Trophoblast cell (in vitro differentiated cells and primary cell): Measurements from ENCODE around the gene TSFM.

ENCODE experiments used
- DNase-seq, 2 donors: peaks; one replicate each; pipeline ENCODE4 v3.0.0-alpha.2; 2016
- H2AFZ ChIP-seq: 2 replicates; pipeline ENCODE4 v1.6.1; 2013; ENCODE audit warnings: low read length, moderate library complexity, mild to moderate bottlenecking; ENCODE audit not compliant: insufficient read depth, poor library complexity
- H2AK5ac ChIP-seq: 2 replicates; pipeline ENCODE4 v1.6.1; 2013; ENCODE audit warnings: mild to moderate bottlenecking, low read length
- H2BK120ac ChIP-seq: 2 replicates; pipeline ENCODE4 v1.6.1; 2013; ENCODE audit warnings: low read length, mild to moderate bottlenecking, moderate library complexity; ENCODE audit not compliant: insufficient read depth, poor library complexity
- H2BK12ac ChIP-seq: 2 replicates; pipeline ENCODE4 v1.6.1; 2013; ENCODE audit warnings: mild to moderate bottlenecking, low read length, moderate library complexity
- H2BK5ac ChIP-seq: 2 replicates; pipeline ENCODE4 v1.6.1; 2013; ENCODE audit warnings: low read length, low read depth, moderate library complexity, mild to moderate bottlenecking; ENCODE audit not compliant: poor library complexity
- H3K14ac ChIP-seq: 2 replicates; pipeline ENCODE4 v1.6.1; 2013; ENCODE audit warnings: mild to moderate bottlenecking, low read length
- H3K18ac ChIP-seq: 2 replicates; pipeline ENCODE4 v1.6.1; 2013; ENCODE audit warnings: mild to moderate bottlenecking, low read length
- H3K23ac ChIP-seq: 2 replicates; pipeline ENCODE4 v1.6.1; 2013; ENCODE audit warnings: low read length
- H3K27ac ChIP-seq: 2 replicates; pipeline ENCODE4 v1.5.1; 2013; ENCODE audit warnings: low read depth, mild to moderate bottlenecking, inconsistent platforms, low read length, moderate library complexity
- H3K27me3 ChIP-seq: 2 replicates; pipeline ENCODE4 v1.6.1; 2013; ENCODE audit warnings: inconsistent platforms, mild to moderate bottlenecking, low read length, moderate library complexity; ENCODE audit not compliant: insufficient read depth
- H3K36me3 ChIP-seq, 2 experiments: 1 replicate in 1 of 2; 2 replicates in 1 of 2; pipeline ENCODE4 v1.6.1; 2013; ENCODE audit warnings: low read length in 2 of 2, mild to moderate bottlenecking in 2 of 2, moderate library complexity in 1 of 2; ENCODE audit not compliant: insufficient read depth in 2 of 2, control insufficient read depth in 1 of 2
- H3K4ac ChIP-seq: 2 replicates; pipeline ENCODE4 v1.6.1; 2013; ENCODE audit warnings: low read depth, mild to moderate bottlenecking, low read length, moderate library complexity
- H3K4me1 ChIP-seq, 2 experiments: 1 replicate in 1 of 2; 2 replicates in 1 of 2; pipeline ENCODE4 v1.6.1; 2013; ENCODE audit warnings: low read length in 2 of 2, mild to moderate bottlenecking in 2 of 2, moderate library complexity in 1 of 2; ENCODE audit not compliant: insufficient read depth in 2 of 2, control insufficient read depth in 1 of 2
- H3K4me2 ChIP-seq: 2 replicates; pipeline ENCODE4 v1.6.1; 2013; ENCODE audit warnings: inconsistent platforms, mild to moderate bottlenecking, low read length, moderate library complexity
- H3K4me3 ChIP-seq: 2 replicates; pipeline ENCODE4 v1.5.1; 2013; ENCODE audit warnings: mild to moderate bottlenecking, low read depth, low read length, inconsistent platforms
- H3K79me1 ChIP-seq: one replicate; pipeline ENCODE4 v1.6.1; 2013; ENCODE audit warnings: low read length
- H3K79me2 ChIP-seq: 2 replicates; pipeline ENCODE4 v1.6.1; 2013; ENCODE audit warnings: low read length, mild to moderate bottlenecking; ENCODE audit not compliant: control insufficient read depth, insufficient read depth, poor library complexity
- H3K9ac ChIP-seq: 2 replicates; pipeline ENCODE4 v1.6.1; 2013; ENCODE audit warnings: mild to moderate bottlenecking, low read length
- H3K9me3 ChIP-seq: 2 replicates; pipeline ENCODE4 v1.6.1; 2013; ENCODE audit warnings: low read depth, mild to moderate bottlenecking, control low read depth, inconsistent platforms, low read length; ENCODE audit not compliant: insufficient read depth
- H4K12ac ChIP-seq: 2 replicates; pipeline ENCODE4 v1.6.1; 2013; ENCODE audit warnings: low read depth, mild to moderate bottlenecking, low read length, moderate library complexity
- H4K8ac ChIP-seq: 2 replicates; pipeline ENCODE4 v1.6.1; 2013; ENCODE audit warnings: low read depth, mild to moderate bottlenecking, low read length, moderate library complexity
- H4K91ac ChIP-seq: one replicate; pipeline ENCODE4 v1.6.1; 2013; ENCODE audit warnings: low read depth, mild to moderate bottlenecking, low read length, moderate library complexity
- WGBS: extraction: QIAGEN DNeasy Blood & Tissue Kit; methylation state at CpG from one replicate; pipeline ENCODE4 v1.1.7; 2013; ENCODE audit warnings: missing lambda C conversion rate; ENCODE audit not compliant: insufficient read length, insufficient coverage; ENCODE audit errors: extremely low coverage; 5-methylcytosine and 5-hydroxymethylcytosine counted together

Gene TSFM

DNA sequence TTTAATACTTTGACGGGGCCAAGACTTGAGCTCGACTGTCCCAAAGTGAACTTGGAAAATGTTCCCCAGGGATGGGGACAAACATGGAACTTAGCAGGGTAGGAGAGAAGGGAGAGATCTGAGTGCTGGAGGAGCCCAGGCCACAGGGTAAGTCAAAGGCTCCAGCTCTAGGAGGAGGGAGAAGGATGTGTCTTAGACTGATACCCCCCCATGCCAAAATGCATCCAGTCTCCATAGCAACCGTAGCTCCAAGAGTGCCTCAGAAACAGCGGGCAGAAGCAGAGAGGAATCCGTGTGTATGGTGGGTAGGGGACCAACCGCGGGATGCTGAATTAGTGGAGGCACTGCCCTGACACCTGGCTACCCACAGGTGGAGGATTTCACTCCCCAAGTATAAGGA, 43.2 kb upstream of the TSFM start:
- no peak overlapping the region for H2BK12ac ChIP-seq
- H3K27ac ChIP-seq, result no peak overlapping the region
- H3K18ac ChIP-seq, result no peak overlapping the region
- H2AFZ ChIP-seq, result no peak overlapping the region
- H3K9ac ChIP-seq, result no peak overlapping the region
- H3K27me3 ChIP-seq, result peaks cover 74% of the 10 kb centered on the region
- peaks cover 8% of the 10 kb centered on the region for H3K9me3 ChIP-seq
- H2BK5ac ChIP-seq, result no peak overlapping the region
- H4K91ac ChIP-seq, result no peak overlapping the region
- no peak overlapping the region for H3K4ac ChIP-seq
- H3K4me2 ChIP-seq, result no peak overlapping the region
- H3K4me3 ChIP-seq, result no peak overlapping the region
- H3K14ac ChIP-seq, result no peak overlapping the region
- H3K36me3 ChIP-seq, result no peaks in the 10 kb centered on the region
- no peaks in the 10 kb centered on the region for H3K79me1 ChIP-seq
- WGBS, result no CpG with 5 or more reads among the region's 7 CpGs
- H2AK5ac ChIP-seq, result no peak overlapping the region
- H4K8ac ChIP-seq, result no peak overlapping the region
- DNase-seq, result no peak
- H2BK120ac ChIP-seq, result no peak overlapping the region
- H3K4me1 ChIP-seq, result peaks cover 0 to 7% of the 10 kb centered on the region in 2 experiments
- H3K79me2 ChIP-seq, result no peaks in the 10 kb centered on the region
- H4K12ac ChIP-seq, result no peak overlapping the region
- no peak overlapping the region for H3K23ac ChIP-seq

DNA sequence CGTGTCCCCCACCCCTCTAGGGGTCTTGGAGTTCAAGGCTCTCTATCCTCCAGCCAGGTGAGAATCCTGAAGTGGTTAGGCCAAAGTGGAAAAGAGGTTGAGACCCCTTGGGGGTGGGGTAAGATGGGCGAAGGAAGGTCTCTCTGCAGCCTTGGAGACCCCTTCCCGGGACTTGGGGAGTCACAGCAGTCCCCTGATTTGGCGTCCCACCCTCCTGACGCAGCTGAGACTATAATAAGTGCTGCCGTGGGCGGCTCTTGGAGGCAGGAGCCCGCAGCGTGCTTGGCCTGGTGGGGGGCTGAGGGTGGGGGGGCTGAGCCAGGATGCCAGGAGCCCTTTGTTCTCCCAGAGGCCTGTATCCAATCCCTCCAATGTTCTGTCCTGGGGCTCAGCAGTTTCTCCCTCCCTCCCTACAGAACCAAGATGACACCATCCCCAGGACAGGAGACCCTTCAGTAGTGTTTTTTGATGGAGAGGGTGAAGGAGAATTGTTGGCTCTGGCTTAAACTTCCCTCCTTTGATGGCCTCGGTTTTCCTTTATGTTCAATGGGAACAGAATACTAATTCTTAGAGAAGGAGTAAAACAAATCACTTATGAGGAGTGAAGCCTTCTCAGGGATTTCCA, 42.6 kb upstream of the TSFM start:
- no peaks in the 10 kb centered on the region for H3K36me3 ChIP-seq
- H4K8ac ChIP-seq, result no peak overlapping the region
- H3K79me2 ChIP-seq, result no peaks in the 10 kb centered on the region
- no peak overlapping the region for H2BK120ac ChIP-seq
- no peak overlapping the region for H4K12ac ChIP-seq
- H4K91ac ChIP-seq, result no peak overlapping the region
- H2AFZ ChIP-seq, result no peak overlapping the region
- no peak overlapping the region for H3K4ac ChIP-seq
- no peak for DNase-seq
- no peak overlapping the region for H3K27ac ChIP-seq
- no peak overlapping the region for H3K18ac ChIP-seq
- H3K4me2 ChIP-seq, result no peak overlapping the region
- H2BK12ac ChIP-seq, result no peak overlapping the region
- no peak overlapping the region for H3K14ac ChIP-seq
- no peak overlapping the region for H2BK5ac ChIP-seq
- H3K4me3 ChIP-seq, result no peak overlapping the region
- peaks cover 0 to 7% of the 10 kb centered on the region in 2 experiments for H3K4me1 ChIP-seq
- no peak overlapping the region for H3K23ac ChIP-seq
- peaks cover 2% of the 10 kb centered on the region for H3K79me1 ChIP-seq
- peaks cover 8% of the 10 kb centered on the region for H3K9me3 ChIP-seq
- no peak overlapping the region for H3K9ac ChIP-seq
- no peak overlapping the region for H2AK5ac ChIP-seq
- peaks cover 68% of the 10 kb centered on the region for H3K27me3 ChIP-seq
- WGBS, result no CpG with 5 or more reads among the region's 10 CpGs

GRCh38 chr12:57740656-57741412, 41.8 kb upstream of the TSFM start:
- H3K79me2 ChIP-seq, result no peaks in the 10 kb centered on the region
- no peak overlapping the region for H3K27ac ChIP-seq
- no peak overlapping the region for H3K9ac ChIP-seq
- H4K12ac ChIP-seq, result no peak overlapping the region
- peaks cover 3% of the 10 kb centered on the region for H3K79me1 ChIP-seq
- no CpG with 5 or more reads among the region's 5 CpGs for WGBS
- no peak overlapping the region for H4K8ac ChIP-seq
- H2BK120ac ChIP-seq, result no peak overlapping the region
- H3K18ac ChIP-seq, result no peak overlapping the region
- no peak overlapping the region for H3K14ac ChIP-seq
- H2AK5ac ChIP-seq, result no peak overlapping the region
- no peak overlapping the region for H4K91ac ChIP-seq
- no peak overlapping the region for H3K4me3 ChIP-seq
- peaks cover 60% of the 10 kb centered on the region for H3K27me3 ChIP-seq
- peaks cover 8% of the 10 kb centered on the region for H3K9me3 ChIP-seq
- no peak overlapping the region for H3K4ac ChIP-seq
- H3K36me3 ChIP-seq, result no peaks in the 10 kb centered on the region
- H2BK5ac ChIP-seq, result no peak overlapping the region
- no peak overlapping the region for H2BK12ac ChIP-seq
- no peak overlapping the region for H3K4me2 ChIP-seq
- peaks cover 0 to 7% of the 10 kb centered on the region in 2 experiments for H3K4me1 ChIP-seq
- DNase-seq, result no peak
- no peak overlapping the region for H3K23ac ChIP-seq
- H2AFZ ChIP-seq, result no peak overlapping the region

DNA sequence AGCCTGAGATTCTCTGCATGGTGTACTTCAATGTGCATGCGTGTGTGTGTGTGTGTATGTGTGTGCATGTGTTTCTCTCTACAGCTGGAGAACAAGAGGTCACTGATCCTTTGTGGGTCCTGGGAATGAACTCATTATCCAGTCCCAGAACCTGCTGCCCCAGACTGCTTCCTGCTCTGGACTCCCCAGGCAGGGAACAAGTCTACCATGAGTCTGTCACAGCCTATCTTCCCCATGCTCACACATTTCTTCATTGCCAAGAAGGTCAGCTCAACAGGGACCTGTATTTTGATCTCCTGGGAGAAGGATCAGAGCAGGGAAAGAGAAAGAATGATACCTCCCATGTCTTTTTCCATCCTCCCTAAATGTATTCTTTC, 41.2 kb upstream of the TSFM start:
- Histone ChIP-seq H3K9me3 (peaks cover 8% of the 10 kb centered on the region), H2AFZ (no peak overlapping the region), H3K23ac (no peak overlapping the region), H2BK12ac (no peak overlapping the region), H2BK5ac (no peak overlapping the region), H3K4me1 (peaks cover 0 to 7% of the 10 kb centered on the region in 2 experiments), H3K79me1 (peaks cover 3% of the 10 kb centered on the region), H3K18ac (no peak overlapping the region), H3K4me2 (no peak overlapping the region), H3K27ac (no peak overlapping the region), H3K4me3 (no peak overlapping the region), H3K36me3 (no peaks in the 10 kb centered on the region), H4K91ac (no peak overlapping the region), H3K4ac (no peak overlapping the region), H3K79me2 (no peaks in the 10 kb centered on the region), H3K27me3 (peaks cover 54% of the 10 kb centered on the region), H4K12ac (no peak overlapping the region), H2AK5ac (no peak overlapping the region), H4K8ac (no peak overlapping the region), H3K14ac (no peak overlapping the region), H3K9ac (no peak overlapping the region), H2BK120ac (no peak overlapping the region)
- no peak for DNase-seq
- WGBS, result no CpG with 5 or more reads among the region's 1 CpG
